ENCODE results near the gene CLEC2D. TPM values are rescaled to one million over a fixed set of nuclear protein-coding genes. Genes with fewer than 3 reads are reported as not detected.
"Not testable (repeated sequence)": the region's sequence is repeated elsewhere in the genome, so short reads cannot be mapped to it uniquely, and the experiment has no call there.

The CLEC2D gene
- total RNA-seq, 2 experiments from 2014 or later = 176 to 184 TPM

- H3K4me3 Mint-ChIP-seq = peak overlapping the region; percentile 10
- CTCF ChIA-PET = interaction anchor here (0.7 kb wide), 1 partner anchor 9 kb away, joined by 3 read pairs; no protein-coding TSS in a partner anchor
- peaks cover 41% of the 10 kb centered on the region for H3K36me3 Mint-ChIP-seq (ENCODE audit: low read depth)
- H3K4me1 Mint-ChIP-seq (ENCODE audit: low read depth) = peaks cover 56% of the 10 kb centered on the region
- peaks cover 28% of the 10 kb centered on the region for H3K9me3 Mint-ChIP-seq
- intact Hi-C loops (cut with micrococcal nuclease) = loop anchor here (10.0 kb wide), 1 partner anchor 1082 kb away; the partner anchor contains the start of gene YBX3
- peak overlapping the region; percentile 22 for H3K27ac Mint-ChIP-seq
- no peaks in the 10 kb centered on the region for H3K27me3 Mint-ChIP-seq (ENCODE audit: low read depth)
- DNase-seq = no peak
These were observed 26.2 kb upstream of the CLEC2D start for GRCh38 chr12:9643266-9643660.

DNA sequence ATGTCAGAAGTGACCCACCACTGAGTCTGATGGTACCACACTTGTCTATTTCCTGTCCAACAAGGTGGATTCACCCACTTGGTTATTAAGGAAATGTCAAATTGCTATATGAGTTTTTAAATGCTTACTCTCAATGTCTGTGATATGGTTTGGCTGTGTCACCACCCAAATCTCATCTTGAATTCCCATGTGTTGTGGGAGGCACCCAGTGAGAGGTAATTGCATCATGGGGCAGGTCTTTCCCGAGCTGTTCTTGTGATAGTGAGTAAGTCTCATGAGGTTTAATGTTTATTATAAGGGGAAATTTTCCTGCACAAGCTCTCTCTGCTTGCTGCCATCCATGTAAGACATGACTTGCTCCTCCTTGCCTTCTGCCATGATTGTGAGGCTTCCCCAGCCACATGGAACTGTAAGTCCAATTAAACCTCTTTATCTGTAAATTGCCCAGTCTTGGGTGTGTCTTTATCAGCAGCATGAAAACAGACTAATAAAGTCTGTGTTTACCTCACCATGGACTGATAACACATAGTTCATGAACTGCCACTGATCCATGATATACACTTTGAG lies 24.4 kb upstream of the CLEC2D start:
- intact Hi-C loops (cut with micrococcal nuclease) = loop anchor here (1.0 to 10.0 kb wide), 3 partner anchors 11 to 1080 kb away; partner anchors contain the start of gene YBX3
- Mint-ChIP-seq H3K4me1 (ENCODE audit: low read depth) (peaks cover 47% of the 10 kb centered on the region), H3K9me3 (peaks cover 22% of the 10 kb centered on the region), H3K27ac (peak overlapping the region; percentile 81), H3K4me3 (peak overlapping the region; percentile 68), H3K36me3 (ENCODE audit: low read depth) (peaks cover 50% of the 10 kb centered on the region)
- DNase-seq = peak; percentile 73
- CTCF ChIA-PET = interaction anchor here (1.0 kb wide), 1 partner anchor 63 kb away, joined by 3 read pairs; no protein-coding TSS in a partner anchor
- not testable (repeated sequence) for H3K27me3 Mint-ChIP-seq (ENCODE audit: low read depth)

- Mint-ChIP-seq H3K4me3 (peak overlapping the region; percentile 95), H3K27ac (peak overlapping the region; percentile 99), H3K36me3 (ENCODE audit: low read depth) (peaks cover 59% of the 10 kb centered on the region), H3K4me1 (ENCODE audit: low read depth) (peaks cover 51% of the 10 kb centered on the region), H3K9me3 (peaks cover 14% of the 10 kb centered on the region), H3K27me3 (ENCODE audit: low read depth) (no peaks in the 10 kb centered on the region)
- CTCF ChIA-PET = interaction anchor here (0.9 to 2.4 kb wide), 10 partner anchors 9 to 113 kb away, joined by 3 to 15 read pairs (median 4); partner anchors contain the start of gene CLEC2D
- peak; percentile 15 for DNase-seq
- intact Hi-C loops (cut with micrococcal nuclease) = loop anchor here (1.0 to 10.0 kb wide), 4 partner anchors 9 to 1078 kb away; partner anchors contain the start of gene YBX3
These were observed 22.4 kb upstream of the CLEC2D start for GRCh38 chr12:9646794-9647781.

DNA sequence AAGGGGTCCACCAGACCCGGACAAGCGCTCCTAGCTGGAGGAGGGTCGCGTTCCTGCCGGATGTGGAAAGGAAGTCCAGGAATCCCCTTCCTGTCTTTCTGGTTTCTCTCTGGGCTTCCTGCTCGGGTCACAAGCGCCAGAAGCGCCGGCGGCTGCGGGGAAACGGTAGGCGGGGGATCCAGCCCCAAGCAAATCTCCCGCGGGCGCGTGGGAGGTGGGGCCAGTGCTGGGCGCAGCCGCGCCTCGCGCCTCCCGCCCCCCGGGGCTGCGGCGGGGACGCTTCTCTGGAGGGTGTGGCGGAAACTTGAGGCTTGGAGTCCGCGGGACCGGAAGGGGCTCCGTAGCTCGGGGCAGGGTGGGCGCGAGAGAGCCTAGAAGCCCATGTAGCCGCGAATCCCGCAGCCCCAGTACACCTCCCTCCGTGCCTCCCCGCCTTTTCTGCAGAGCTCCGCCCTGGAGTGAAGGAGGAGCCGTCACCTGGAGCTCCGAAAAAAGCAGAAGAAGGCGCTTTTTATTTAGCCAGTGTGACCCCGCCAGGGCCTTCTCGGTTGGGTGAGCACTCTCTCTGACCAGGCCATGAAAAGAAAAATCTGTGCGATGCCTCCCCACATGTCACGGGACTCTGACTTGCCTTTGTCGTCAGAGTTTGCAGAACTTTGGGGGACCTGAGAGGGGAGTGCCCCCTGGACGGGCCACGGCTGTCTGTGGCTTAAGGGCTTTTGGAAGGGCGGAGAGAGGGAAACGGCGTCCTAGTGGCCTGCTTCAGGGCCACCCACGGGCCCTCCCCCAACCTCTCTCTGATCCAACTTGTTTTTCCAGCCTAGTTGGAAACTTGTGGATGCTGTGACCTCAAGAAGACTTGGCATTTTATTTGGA lies 21.4 kb upstream of the CLEC2D start:
- H3K9me3 Mint-ChIP-seq = peaks cover 12% of the 10 kb centered on the region
- H3K27me3 Mint-ChIP-seq (ENCODE audit: low read depth) = no peaks in the 10 kb centered on the region
- peaks cover 63% of the 10 kb centered on the region for H3K36me3 Mint-ChIP-seq (ENCODE audit: low read depth)
- DNase-seq = peak; percentile 93
- CTCF ChIA-PET = interaction anchor here (0.6 to 2.4 kb wide), 12 partner anchors 10 to 113 kb away, joined by 3 to 15 read pairs (median 4); partner anchors contain the start of genes CD69 and CLEC2D
- intact Hi-C loops (cut with micrococcal nuclease) = loop anchor here (1.0 to 10.0 kb wide), 4 partner anchors 10 to 1077 kb away; partner anchors contain the start of gene YBX3
- H3K4me3 Mint-ChIP-seq = peak overlapping the region; percentile 95
- H3K4me1 Mint-ChIP-seq (ENCODE audit: low read depth) = peaks cover 47% of the 10 kb centered on the region
- H3K27ac Mint-ChIP-seq = peak overlapping the region; percentile 99

GRCh38 chr12:9648701-9649531 lies 20.6 kb upstream of the CLEC2D start:
- Mint-ChIP-seq H3K36me3 (ENCODE audit: low read depth) (peaks cover 71% of the 10 kb centered on the region), H3K4me1 (ENCODE audit: low read depth) (peaks cover 47% of the 10 kb centered on the region), H3K9me3 (peaks cover 12% of the 10 kb centered on the region), H3K27me3 (ENCODE audit: low read depth) (no peaks in the 10 kb centered on the region), H3K4me3 (peak overlapping the region; percentile 95), H3K27ac (peak overlapping the region; percentile 99)
- CTCF ChIA-PET = interaction anchor here (1.2 to 2.4 kb wide), 5 partner anchors 17 to 94 kb away, joined by 4 to 15 read pairs (median 5); partner anchors contain the start of gene CLEC2D
- peak; percentile 40 for DNase-seq
- intact Hi-C loops (cut with micrococcal nuclease) = loop anchor here (5.0 to 10.0 kb wide), 2 partner anchors 33 to 1076 kb away; partner anchors contain the start of gene YBX3

GRCh38 chr12:9649532-9649940 lies 20.0 kb upstream of the CLEC2D start:
- Mint-ChIP-seq H3K27me3 (ENCODE audit: low read depth) (no peaks in the 10 kb centered on the region), H3K27ac (peak overlapping the region; percentile 99), H3K36me3 (ENCODE audit: low read depth) (peaks cover 76% of the 10 kb centered on the region), H3K4me3 (peak overlapping the region; percentile 95), H3K9me3 (peaks cover 12% of the 10 kb centered on the region), H3K4me1 (ENCODE audit: low read depth) (peaks cover 46% of the 10 kb centered on the region)
- CTCF ChIA-PET = interaction anchor here (1.9 to 2.1 kb wide), 2 partner anchors 19 to 27 kb away, joined by 7 to 10 read pairs; partner anchors contain the start of gene CLEC2D
- intact Hi-C loops (cut with micrococcal nuclease) = loop anchor here (5.0 to 10.0 kb wide), 2 partner anchors 33 to 1075 kb away; partner anchors contain the start of gene YBX3
- DNase-seq = peak; percentile 48

DNA sequence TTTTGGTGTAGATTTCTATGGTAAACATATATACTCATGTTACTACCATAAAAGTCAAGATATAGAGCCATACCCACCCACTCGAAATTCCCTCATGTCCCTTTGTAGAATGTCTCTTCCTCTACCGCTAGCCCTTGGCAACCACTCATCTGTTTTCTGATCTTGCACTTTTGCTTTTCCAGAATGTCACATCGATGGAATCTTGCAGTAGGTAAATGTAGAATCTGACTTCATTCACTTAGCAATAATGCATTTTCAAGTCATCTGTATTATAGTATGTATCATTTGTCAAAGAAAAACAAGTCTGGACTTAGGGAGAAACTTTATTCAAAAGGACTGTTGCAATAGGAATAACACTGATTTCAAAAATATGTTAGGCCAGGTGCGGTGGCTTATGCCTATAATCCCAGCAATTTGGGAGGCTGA lies 19.3 kb upstream of the CLEC2D start:
- Mint-ChIP-seq H3K4me1 (ENCODE audit: low read depth) (peaks cover 46% of the 10 kb centered on the region), H3K36me3 (ENCODE audit: low read depth) (peaks cover 76% of the 10 kb centered on the region)
- intact Hi-C loops (cut with micrococcal nuclease) = loop anchor here (2.0 kb wide), 1 partner anchor 15 kb away; no protein-coding TSS in a partner anchor

GRCh38 chr12:9651265-9651729 lies 18.2 kb upstream of the CLEC2D start:
- CTCF ChIA-PET = interaction anchor here (1.2 to 2.1 kb wide), 3 partner anchors 10 to 92 kb away, joined by 3 to 10 read pairs (median 3); partner anchors contain the start of gene CLEC2D

More for the DNA sequence above, 19.3 kb upstream of the CLEC2D start:
- Mint-ChIP-seq H3K27me3 (ENCODE audit: low read depth) (no peaks in the 10 kb centered on the region), H3K9me3 (peaks cover 6% of the 10 kb centered on the region), H3K27ac (peak overlapping the region; percentile 99), H3K4me3 (peak overlapping the region; percentile 95)
- CTCF ChIA-PET = interaction anchor here (0.7 to 2.1 kb wide), 4 partner anchors 11 to 586 kb away, joined by 3 to 10 read pairs (median 3); partner anchors contain the start of gene CLEC2D
- no peak for DNase-seq

GRCh38 chr12:9660046-9660445 lies 9.5 kb upstream of the CLEC2D start:
- peaks cover 95% of the 10 kb centered on the region for H3K4me1 Mint-ChIP-seq (ENCODE audit: low read depth)
- intact Hi-C loops (cut with micrococcal nuclease) = loop anchor here (10.0 kb wide), 2 partner anchors 555 to 665 kb away; partner anchors contain the start of gene GABARAPL1
- peaks cover 18% of the 10 kb centered on the region for H3K9me3 Mint-ChIP-seq
- H3K27me3 Mint-ChIP-seq (ENCODE audit: low read depth) = no peaks in the 10 kb centered on the region
- H3K4me3 Mint-ChIP-seq = no peak overlapping the region
- CTCF ChIA-PET = interaction anchor here (0.8 to 1.1 kb wide), 2 partner anchors 25 to 211 kb away, joined by 3 read pairs; no protein-coding TSS in a partner anchor
- peaks cover 91% of the 10 kb centered on the region for H3K36me3 Mint-ChIP-seq (ENCODE audit: low read depth)
- DNase-seq = no peak
- peak overlapping the region; percentile 86 for H3K27ac Mint-ChIP-seq

More at GRCh38 chr12:9651265-9651729, 18.2 kb upstream of the CLEC2D start:
- intact Hi-C loops (cut with micrococcal nuclease) = loop anchor here (1.0 to 2.0 kb wide), 6 partner anchors 16 to 218 kb away; partner anchors contain the start of genes CD69, CLEC2B and CLECL1
- Mint-ChIP-seq H3K4me3 (peak overlapping the region; percentile 95), H3K4me1 (ENCODE audit: low read depth) (peaks cover 51% of the 10 kb centered on the region), H3K36me3 (ENCODE audit: low read depth) (peaks cover 81% of the 10 kb centered on the region), H3K27ac (peak overlapping the region; percentile 99), H3K9me3 (no peaks in the 10 kb centered on the region), H3K27me3 (ENCODE audit: low read depth) (no peaks in the 10 kb centered on the region)
- peak; percentile 91 for DNase-seq

DNA sequence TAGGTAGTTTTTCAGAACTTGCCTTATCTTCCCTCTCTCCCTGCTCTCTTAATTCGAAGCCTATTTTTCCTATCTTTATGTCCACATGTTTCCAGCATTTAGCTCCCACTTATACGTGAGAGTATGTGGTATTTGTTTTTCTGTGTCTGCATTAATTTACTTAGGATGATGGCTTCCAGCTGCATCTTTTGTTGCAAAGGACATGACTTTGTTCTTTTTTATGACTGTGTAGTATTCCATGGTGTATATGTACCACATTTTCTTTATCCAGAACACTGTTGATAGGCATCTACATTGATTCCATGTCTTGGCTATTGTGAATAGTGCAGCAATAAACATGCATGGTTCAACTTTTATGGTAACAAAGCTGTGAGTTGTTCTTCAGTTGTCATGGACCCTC lies 7.8 kb upstream of the CLEC2D start:
- no peak for DNase-seq
- intact Hi-C loops (cut with micrococcal nuclease) = loop anchor here (10.0 kb wide), 2 partner anchors 553 to 667 kb away; partner anchors contain the start of gene GABARAPL1
- CTCF ChIA-PET = interaction anchor here (1.0 to 2.0 kb wide), 3 partner anchors 8 to 81 kb away, joined by 3 to 6 read pairs (median 3); no protein-coding TSS in a partner anchor
- H3K4me1 Mint-ChIP-seq (ENCODE audit: low read depth) = peaks cover 90% of the 10 kb centered on the region
- peaks cover 18% of the 10 kb centered on the region for H3K9me3 Mint-ChIP-seq
- peak overlapping the region; percentile 86 for H3K27ac Mint-ChIP-seq
- no peak overlapping the region for H3K4me3 Mint-ChIP-seq
- H3K27me3 Mint-ChIP-seq (ENCODE audit: low read depth) = no peaks in the 10 kb centered on the region
- peaks cover 86% of the 10 kb centered on the region for H3K36me3 Mint-ChIP-seq (ENCODE audit: low read depth)

All from activated naive CD4-positive, alpha-beta T cell treated with anti-CD3 and anti-CD28 coated beads for 36 hours (primary cell).